ENCODE measurements around the gene C6.

GRCh38 chr5:41112486-41113455 lies 100.6 kb downstream of the C6 start:
- TF ChIP-seq CTCF (IDR thresholded peaks at IDR 0.05) (no peak), EZH2phosphoT487 (IDR thresholded peaks at IDR 0.05) (no peak)
